ENCODE results near the gene LMF2. TPM values are rescaled to one million over a fixed set of nuclear protein-coding genes. Genes with fewer than 3 reads are reported as not detected.

The LMF2 gene
- total RNA-seq, 1 experiment from 2014 or later: 21.1 TPM

- DNase-seq (ENCODE audit: extremely low read depth, low read depth): no peak
These were observed 23.3 kb downstream of the LMF2 start for GRCh38 chr22:50483977-50484853.

DNA sequence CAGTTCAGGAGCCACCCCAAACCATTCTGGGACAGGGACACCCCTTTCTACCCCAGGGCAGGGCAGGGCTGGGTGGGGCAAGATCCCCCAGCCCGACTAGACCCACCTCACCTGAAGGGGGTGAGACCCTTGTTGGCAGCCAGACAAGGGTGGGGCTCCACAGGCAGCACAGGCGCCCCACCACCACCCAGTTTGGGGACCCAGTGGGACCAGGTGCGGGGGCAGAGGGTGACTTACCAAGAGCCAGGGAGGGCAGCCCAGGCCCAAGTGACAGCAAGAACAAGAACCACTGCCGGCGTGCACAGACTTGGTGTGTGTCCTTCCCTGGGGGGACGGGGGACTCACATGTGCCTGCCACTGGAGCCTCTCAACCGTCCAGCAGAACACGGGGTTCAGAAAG lies 23.9 kb downstream of the LMF2 start:
- no peak for DNase-seq (ENCODE audit: extremely low read depth, low read depth)

DNA sequence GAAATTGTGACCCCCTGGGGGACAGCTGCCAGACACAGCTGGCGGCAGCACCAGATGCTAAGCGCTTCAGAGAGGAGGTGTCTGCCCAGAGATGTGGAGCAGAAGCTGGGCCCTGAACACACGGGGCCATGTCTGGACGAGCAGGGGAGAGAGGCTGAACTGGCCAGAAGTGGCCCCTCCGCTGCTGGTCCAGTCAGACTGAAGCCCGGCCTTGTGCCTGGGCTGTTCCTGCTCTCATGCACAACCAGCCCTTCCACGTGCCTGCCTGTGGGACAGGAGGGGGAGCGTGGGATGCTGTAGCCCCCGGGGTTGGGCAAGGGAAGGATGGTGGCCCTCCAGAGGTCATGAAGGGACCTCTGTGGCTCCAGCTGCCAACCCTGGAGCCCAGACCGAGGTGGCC lies 24.4 kb downstream of the LMF2 start:
- no peak for DNase-seq (ENCODE audit: extremely low read depth, low read depth)

DNA sequence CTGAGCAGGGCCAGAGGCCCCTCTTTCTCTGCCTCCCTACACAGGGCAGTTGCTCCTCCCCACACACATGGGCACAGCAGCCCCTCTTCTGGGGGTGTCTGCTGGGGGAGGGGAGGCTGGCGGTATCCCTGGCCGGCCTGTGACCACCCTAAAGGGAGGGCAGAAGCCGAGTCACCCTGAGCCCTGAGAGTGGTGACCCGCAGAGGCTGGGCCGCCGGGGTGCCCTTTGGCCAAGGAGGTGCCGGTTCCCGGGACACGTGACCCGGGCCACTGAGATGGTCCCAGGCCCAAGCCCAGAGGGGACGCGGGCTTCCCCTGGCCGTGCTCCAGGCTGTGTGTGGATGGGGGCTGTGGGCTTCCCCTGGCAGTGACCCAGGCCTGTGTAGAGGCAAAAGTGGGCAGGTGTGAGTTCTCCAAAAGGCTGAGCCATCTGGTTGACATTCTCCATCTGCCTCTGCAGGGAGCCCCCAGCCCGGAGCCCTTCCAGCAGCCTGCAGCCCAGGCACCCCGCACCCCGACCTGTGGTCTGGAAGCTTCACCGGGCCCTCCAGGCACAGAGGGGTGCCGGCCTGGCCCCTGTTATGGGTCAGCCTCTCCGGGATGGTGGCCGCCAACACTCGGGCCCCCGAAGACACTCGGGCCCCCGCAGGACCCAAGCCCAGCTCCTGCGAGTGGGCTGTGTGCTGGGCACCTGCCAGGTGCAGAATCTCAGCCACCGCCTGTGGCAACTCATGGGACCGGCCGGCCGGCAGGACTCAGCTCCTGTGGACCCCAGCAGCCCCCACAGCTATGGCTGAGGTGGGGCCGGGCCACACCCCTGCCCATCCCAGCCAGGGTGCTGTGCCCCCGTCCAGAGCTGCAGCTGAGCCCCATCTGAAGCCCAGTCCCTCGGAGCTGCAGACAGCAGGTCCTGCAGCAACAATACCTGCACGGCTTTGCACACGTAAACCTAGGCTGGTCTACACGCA lies 25.1 kb downstream of the LMF2 start:
- no peak for DNase-seq (ENCODE audit: extremely low read depth, low read depth)

DNA sequence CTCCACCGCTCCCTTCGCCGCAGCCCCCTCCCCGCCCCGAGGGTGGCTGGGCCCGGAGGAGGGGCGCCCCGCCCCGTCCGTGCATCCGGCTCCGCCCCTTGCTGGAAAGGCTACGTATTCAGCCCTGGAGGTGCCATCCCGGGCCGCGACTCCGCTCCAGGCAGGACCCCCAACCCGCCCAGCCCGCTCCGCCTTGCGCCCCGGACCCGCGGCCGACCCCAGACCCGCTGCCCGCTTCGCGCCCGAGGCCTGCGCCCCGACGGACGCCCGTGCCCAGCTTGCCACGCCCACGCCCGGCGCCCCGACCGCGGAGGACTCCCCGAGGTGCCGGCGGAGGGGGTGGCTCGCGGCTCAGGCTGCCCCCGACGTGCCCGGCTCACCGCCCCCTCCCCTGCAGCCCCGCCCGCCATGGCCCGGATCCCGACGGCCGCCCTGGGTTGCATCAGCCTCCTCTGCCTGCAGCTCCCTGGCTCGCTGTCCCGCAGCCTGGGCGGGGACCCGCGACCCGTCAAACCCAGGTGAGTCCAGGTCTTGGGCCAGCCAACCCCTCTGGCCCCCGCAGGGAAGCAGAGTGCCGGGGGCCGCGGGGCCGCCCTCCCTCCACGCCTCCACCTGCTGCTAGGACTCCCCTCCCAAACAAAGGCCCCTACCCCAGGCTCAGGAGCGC lies 25.9 kb downstream of the LMF2 start, which contains the start of gene ADM2:
Gene ADM2, plus strand, starts transcription at position 104 of the 667 bp plus-strand sequence. Its CDS starts 305 bp downstream, at position 409.
- peak; percentile 27 for DNase-seq (ENCODE audit: extremely low read depth, low read depth)

GRCh38 chr22:50481045-50481439 lies 26.5 kb downstream of the LMF2 start:
- DNase-seq (ENCODE audit: extremely low read depth, low read depth): no peak

- no peak for DNase-seq (ENCODE audit: extremely low read depth, low read depth)
These were observed 27.8 kb downstream of the LMF2 start for GRCh38 chr22:50479721-50480120.

DNA sequence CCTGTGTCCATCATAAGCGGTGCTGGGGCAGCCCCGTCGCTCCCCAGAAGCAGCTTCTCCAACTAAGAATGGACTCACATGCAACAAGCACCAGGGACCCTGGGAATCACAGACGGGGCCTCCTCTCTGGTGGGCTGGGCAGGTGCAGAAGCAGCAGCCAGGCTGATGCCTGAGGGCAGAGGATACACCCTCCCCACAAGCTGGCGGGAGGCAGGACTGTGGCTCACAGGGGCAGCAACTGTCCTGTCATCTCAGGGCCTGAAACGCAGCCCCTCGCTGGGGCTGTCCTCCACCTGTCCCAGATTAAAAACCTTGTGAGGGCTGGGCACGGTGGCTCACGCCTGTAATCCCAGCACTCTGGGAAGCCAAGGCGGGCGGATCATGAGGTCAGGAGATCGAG lies 29.6 kb downstream of the LMF2 start:
- no peak for DNase-seq (ENCODE audit: extremely low read depth, low read depth)

- no peak for DNase-seq (ENCODE audit: extremely low read depth, low read depth)
These were observed 30.6 kb downstream of the LMF2 start for GRCh38 chr22:50476868-50477267.

GRCh38 chr22:50475652-50476002 lies 31.9 kb downstream of the LMF2 start:
- no peak for DNase-seq (ENCODE audit: extremely low read depth, low read depth)

DNA sequence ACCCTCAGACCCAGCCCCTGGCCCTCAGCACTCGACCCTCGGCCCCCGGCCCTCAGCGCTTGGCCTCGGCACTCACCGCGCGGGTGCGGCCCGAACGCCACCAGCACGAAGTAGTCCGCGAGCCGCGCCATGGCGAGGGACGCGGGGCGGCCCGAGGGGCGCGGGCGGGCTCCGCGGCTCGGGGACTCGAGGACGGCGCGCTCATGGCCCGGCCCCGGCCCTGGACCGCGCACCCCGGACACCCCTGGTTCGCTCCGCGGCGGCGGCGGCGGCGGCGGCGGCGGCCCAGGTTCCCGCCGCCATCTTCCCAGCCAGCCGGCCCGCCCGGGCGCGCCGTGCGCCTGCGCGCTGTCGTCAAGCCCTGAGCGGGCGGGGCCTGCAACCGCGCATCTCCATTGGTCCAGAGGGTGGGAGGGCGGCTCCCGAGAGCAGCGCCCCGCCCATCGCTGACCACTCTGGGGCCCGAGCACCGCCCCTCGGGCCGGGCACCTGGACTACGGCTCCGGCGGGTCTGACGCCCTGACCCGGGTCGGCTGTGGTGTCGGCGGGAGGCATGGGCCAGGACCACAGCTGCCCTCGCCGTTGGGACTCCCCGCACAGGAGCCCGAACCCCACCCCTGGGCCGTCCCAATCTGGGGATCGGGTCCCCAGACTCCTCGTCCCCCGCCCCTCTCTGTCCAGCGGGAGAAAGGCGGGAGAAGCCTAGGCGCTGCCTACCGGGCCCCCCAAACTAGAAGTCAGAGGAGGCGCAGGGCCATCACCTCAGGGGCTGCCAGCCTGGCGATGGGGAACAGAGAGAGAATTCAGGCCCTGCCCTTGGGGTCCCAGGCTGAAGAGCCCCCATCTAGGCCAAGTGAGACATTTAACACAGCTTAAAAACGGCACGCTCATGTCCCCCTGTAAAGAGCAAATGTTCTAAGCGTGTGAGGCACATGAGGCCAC lies 32.5 kb downstream of the LMF2 start, which contains the start of gene SBF1:
Gene SBF1, minus strand, starts transcription at position 326 of the 942 bp plus-strand sequence. Its CDS starts 195 bp downstream, at position 131.
- peak; percentile 82 for DNase-seq (ENCODE audit: extremely low read depth, low read depth)

DNA sequence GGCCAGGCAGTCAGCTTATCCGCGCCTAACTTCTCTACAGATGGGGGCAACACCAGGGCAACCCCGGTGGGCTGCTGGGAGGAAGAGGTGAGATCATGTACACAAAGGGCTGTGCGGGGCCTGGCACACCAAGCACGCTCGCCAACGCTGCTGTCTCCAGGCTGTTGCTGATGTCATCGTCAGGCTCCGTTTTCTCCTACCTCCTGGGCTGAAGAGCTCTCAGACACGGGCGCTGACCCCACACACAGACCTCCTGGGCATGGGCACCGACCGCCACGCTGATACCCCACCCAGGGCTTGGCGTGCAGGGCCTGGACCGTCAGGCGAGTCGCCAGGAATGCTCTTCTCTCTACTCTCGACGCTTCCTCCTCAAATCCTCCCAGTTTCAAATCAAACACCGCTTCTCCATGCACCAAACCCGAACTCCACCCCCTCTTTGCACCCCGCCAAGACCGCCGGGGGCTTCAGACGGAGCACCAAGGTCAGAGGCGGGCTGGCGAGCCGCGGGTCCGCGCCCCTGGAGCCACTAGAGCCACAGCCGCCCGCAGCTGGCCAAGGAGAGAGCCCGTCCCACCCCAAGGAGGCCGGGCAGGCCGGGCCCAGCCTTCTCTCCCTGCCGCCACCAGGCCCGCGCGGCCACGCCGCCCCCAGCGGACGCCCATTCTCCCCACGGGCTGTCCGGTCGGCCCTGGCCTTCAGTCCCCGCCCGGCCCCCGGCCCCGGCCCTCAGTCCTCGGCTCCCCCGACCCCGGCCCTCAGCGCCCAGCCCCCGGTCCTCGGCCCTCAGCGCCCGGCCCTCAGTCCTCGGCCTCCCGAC lies 33.4 kb downstream of the LMF2 start:
- no peak for DNase-seq (ENCODE audit: extremely low read depth, low read depth)

DNA sequence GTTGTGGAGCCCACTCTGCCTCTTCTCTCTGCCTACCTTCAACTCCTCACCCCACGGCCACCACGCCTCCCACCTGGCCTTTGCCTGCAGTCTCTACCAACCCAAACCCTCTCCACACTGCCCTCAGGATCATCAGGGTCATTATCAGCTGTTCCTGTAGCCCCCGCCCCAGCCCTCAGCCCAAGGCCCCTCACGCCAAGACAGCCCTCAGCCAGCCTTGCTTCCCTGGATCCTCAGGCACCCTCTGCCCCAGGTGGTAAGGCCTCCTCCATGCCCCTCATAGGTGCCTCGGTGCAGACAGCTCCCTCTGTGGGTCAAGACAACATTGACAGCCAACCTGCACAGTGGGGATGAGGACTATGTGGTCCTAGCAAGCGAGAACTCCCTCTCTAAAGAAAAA lies 34.4 kb downstream of the LMF2 start:
- no peak for DNase-seq (ENCODE audit: extremely low read depth, low read depth)

GRCh38 chr22:50471962-50472361 lies 35.5 kb downstream of the LMF2 start:
- DNase-seq (ENCODE audit: extremely low read depth, low read depth): no peak

GRCh38 chr22:50471197-50471847 lies 36.2 kb downstream of the LMF2 start:
- no peak for DNase-seq (ENCODE audit: extremely low read depth, low read depth)

- no peak for DNase-seq (ENCODE audit: extremely low read depth, low read depth)
These were observed 37.0 kb downstream of the LMF2 start for GRCh38 chr22:50470491-50470890.

GRCh38 chr22:50469377-50470305 lies 37.9 kb downstream of the LMF2 start:
- no peak for DNase-seq (ENCODE audit: extremely low read depth, low read depth)

Data from NCI-H460 (cell line).